GM23338 (cell line): Measurements from ENCODE around the gene TFEB. TPM values are rescaled to one million over a fixed set of nuclear protein-coding genes. Genes with fewer than 3 reads are reported as not detected.

ENCODE experiments used
- ATAC-seq: fragments of 200-7000 bp; cut with Tn5 transposase; 3 replicates; pipeline ENCODE4 v1.9.1; 2020
- DNase-seq: peaks from one replicate; pipeline ENCODE4 v3.0.0-alpha.2; 2015; ENCODE audit warnings: low spot score
- H2AFZ ChIP-seq: fragments of 200-600 bp; sonication (generic); 2 replicates; pipeline ENCODE4 v1.8.0; 2016; ENCODE audit warnings: antibody characterized with exemption, mild to moderate bottlenecking, moderate library complexity
- H3F3A ChIP-seq: fragments of 200-600 bp; sonication (generic); replicated peaks from 2 replicates; pipeline ENCODE4 v1.8.0; 2017; ENCODE audit warnings: antibody characterized with exemption, mixed run types, low read depth
- H3K27ac ChIP-seq: fragments of 200-600 bp; sonication (generic); 2 replicates; pipeline ENCODE4 v1.6.1; 2016; ENCODE audit warnings: low read depth
- H3K27me3 ChIP-seq: fragments of 200-600 bp; sonication (generic); 2 replicates; pipeline ENCODE4 v1.8.0; 2016; ENCODE audit warnings: mild to moderate bottlenecking, mixed run types, moderate library complexity; ENCODE audit not compliant: insufficient read depth
- H3K36me3 ChIP-seq: fragments of 200-600 bp; sonication (generic); 2 replicates; pipeline ENCODE4 v1.8.0; 2016; ENCODE audit warnings: mild to moderate bottlenecking; ENCODE audit not compliant: insufficient read depth
- H3K4me1 ChIP-seq: fragments of 200-600 bp; sonication (generic); 2 replicates; pipeline ENCODE4 v1.8.0; 2016; ENCODE audit warnings: mild to moderate bottlenecking, moderate library complexity; ENCODE audit not compliant: insufficient read depth
- H3K4me2 ChIP-seq: fragments of 200-600 bp; sonication (generic); 2 replicates; pipeline ENCODE4 v1.7.1; 2017; ENCODE audit warnings: mixed run types
- H3K4me3 ChIP-seq: fragments of 200-600 bp; sonication (generic); 2 replicates; pipeline ENCODE4 v1.6.1; 2016; ENCODE audit warnings: mixed run types
- H3K79me2 ChIP-seq: fragments of 200-600 bp; sonication (generic); replicated peaks from 2 replicates; pipeline ENCODE4 v1.8.0; 2017; ENCODE audit warnings: mild to moderate bottlenecking; ENCODE audit not compliant: insufficient read depth
- H3K9me2 ChIP-seq: fragments of 200-600 bp; sonication (generic); 2 replicates; pipeline ENCODE4 v1.8.0; 2017; ENCODE audit not compliant: insufficient read depth
- H4K20me1 ChIP-seq: fragments of 200-600 bp; sonication (generic); replicated peaks from 2 replicates; pipeline ENCODE4 v1.8.0; 2017; ENCODE audit warnings: mild to moderate bottlenecking; ENCODE audit not compliant: insufficient read depth
- H3K27ac Mint-ChIP-seq: 2 replicates; pipeline ENCODE4 v1.8.0; 2020; ENCODE audit warnings: inconsistent platforms, mild to moderate bottlenecking, moderate library complexity, mixed read lengths
- H3K27me3 Mint-ChIP-seq: 3 replicates; pipeline ENCODE4 v1.8.0; 2022; ENCODE audit warnings: low read depth, mild to moderate bottlenecking, moderate library complexity, mixed read lengths, inconsistent platforms; ENCODE audit not compliant: insufficient read depth, poor library complexity
- H3K36me3 Mint-ChIP-seq: 3 replicates; pipeline ENCODE4 v1.8.0; 2021; ENCODE audit warnings: low read depth, mild to moderate bottlenecking, inconsistent platforms, moderate library complexity, mixed read lengths
- H3K4me1 Mint-ChIP-seq: 3 replicates; pipeline ENCODE4 v1.8.0; 2020; ENCODE audit warnings: mild to moderate bottlenecking, inconsistent platforms, mixed read lengths
- H3K4me3 Mint-ChIP-seq: 3 replicates; pipeline ENCODE4 v1.8.0; 2021; ENCODE audit warnings: moderate library complexity, mild to moderate bottlenecking, inconsistent platforms, mixed read lengths
- H3K9me3 Mint-ChIP-seq: 3 replicates; pipeline ENCODE4 v1.8.0; 2020; ENCODE audit warnings: moderate library complexity, mild to moderate bottlenecking, inconsistent platforms, mixed read lengths
- CREB1 ChIP-seq: fragments of 250-450 bp; sonication (Bioruptor Pico); IDR thresholded peaks from 2 replicates; pipeline ENCODE4 v1.5.0; 2020; ENCODE audit warnings: low read depth, mild to moderate bottlenecking, moderate library complexity
- EZH2 ChIP-seq: fragments of 200-600 bp; sonication (generic); IDR thresholded peaks from one replicate; pipeline ENCODE4 v1.8.0; 2017; ENCODE audit warnings: antibody characterized with exemption, mild to moderate bottlenecking, low read depth; ENCODE audit not compliant: unreplicated experiment
- EZH2phosphoT487 ChIP-seq: fragments of 200-600 bp; sonication (generic); IDR thresholded peaks from one replicate; pipeline ENCODE4 v1.8.1; 2018; ENCODE audit warnings: antibody characterized with exemption; ENCODE audit not compliant: unreplicated experiment
- JUNB ChIP-seq: IDR thresholded peaks from one replicate; pipeline ENCODE4 v1.6.1; 2016; ENCODE audit warnings: antibody characterized with exemption; ENCODE audit not compliant: unreplicated experiment
- NANOG ChIP-seq: IDR thresholded peaks from 2 replicates; pipeline ENCODE4 v1.6.1; 2016; ENCODE audit warnings: antibody characterized with exemption, borderline replicate concordance
- POLR2AphosphoS5 ChIP-seq: IDR thresholded peaks from 2 replicates; pipeline ENCODE4 v1.6.1; 2016; ENCODE audit warnings: antibody characterized with exemption, low read depth
- STAT1 ChIP-seq: IDR thresholded peaks from one replicate; pipeline ENCODE4 v1.6.1; 2016; ENCODE audit warnings: antibody characterized with exemption; ENCODE audit not compliant: unreplicated experiment
- ZNF114 ChIP-seq: fragments of 250-450 bp; sonication (Bioruptor Pico); IDR thresholded peaks from 2 replicates; pipeline ENCODE4 v1.5.0; 2020; ENCODE audit warnings: mild to moderate bottlenecking, moderate library complexity
- ZNF331 ChIP-seq: fragments of 250-450 bp; sonication (Bioruptor Pico); IDR thresholded peaks from 2 replicates; pipeline ENCODE4 v1.5.0; 2020; ENCODE audit warnings: low read depth, mild to moderate bottlenecking, moderate library complexity
- polyA plus RNA-seq: library from polyadenylated mRNA; unstranded; fragments of >200 nt; fragmentation: Nextera tagmentation; extraction: Ambion mirVana; gene quantifications from 2 replicates; pipeline ENCODE4 v1.2.1, GENCODE V29; 2016
- total RNA-seq: library from RNA; depleted of rRNA; stranded (reverse); fragments of >200 nt; shearing (Covaris generic); gene quantifications from 2 replicates; pipeline ENCODE4 v1.2.3, GENCODE V29; 2014
- TF ChIP-seq, protein P1 (sequence below): fragments of 250-450 bp; sonication (Bioruptor Pico); IDR thresholded peaks from 2 replicates; pipeline ENCODE4 v1.5.0; 2020; ENCODE audit warnings: mild to moderate bottlenecking, moderate library complexity
- TF ChIP-seq, protein P2 (sequence below): IDR thresholded peaks from 2 replicates; pipeline ENCODE4 v1.6.1; 2016; ENCODE audit warnings: antibody characterized with exemption
- TF ChIP-seq, protein P3 (sequence below): IDR thresholded peaks from one replicate; pipeline ENCODE4 v1.6.1; 2018; ENCODE audit warnings: antibody characterized with exemption; ENCODE audit not compliant: unreplicated experiment
- TF ChIP-seq, protein P4 (sequence below), 2 experiments: fragments of 200-600 bp in 1 of 2; sonication (generic) in 1 of 2; conservative IDR thresholded peaks; 2 replicates each; pipeline versions ENCODE4 v1.5.1 to v1.6.1; 2016 to 2017; ENCODE audit warnings: antibody characterized with exemption in 2 of 2, low read depth in 2 of 2, mild to moderate bottlenecking in 2 of 2, moderate library complexity in 1 of 2

Gene TFEB
- total and polyA plus RNA-seq, 2 experiments from 2014 or later = 1.3 to 4.3 TPM

DNA sequence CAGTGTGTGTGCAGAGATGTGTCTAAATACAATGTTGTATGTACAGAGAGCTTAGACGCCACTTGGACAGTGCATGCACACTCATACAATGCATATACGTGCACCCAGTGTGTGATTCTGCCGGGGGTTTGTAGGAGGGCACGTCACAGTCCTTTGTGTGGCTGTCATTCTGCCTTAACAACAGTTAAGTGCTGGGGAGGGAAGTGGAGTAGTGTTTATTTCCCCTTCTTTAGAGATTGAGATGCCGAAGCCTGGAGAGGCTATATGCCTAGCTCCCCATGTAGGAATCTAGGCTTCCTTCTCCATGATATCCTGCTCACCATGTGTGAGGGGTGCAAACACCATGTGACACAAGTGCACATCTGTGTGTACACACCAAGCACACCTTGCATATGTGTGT is 59.0 kb downstream of the TFEB start:
- Histone ChIP-seq H3F3A (no peaks in the 10 kb centered on the region), H3K4me3 (no peak overlapping the region), H3K27me3 (no peaks in the 10 kb centered on the region), H2AFZ (no peak overlapping the region), H3K36me3 (no peaks in the 10 kb centered on the region), H3K9me2 (no peaks in the 10 kb centered on the region), H3K4me2 (no peak overlapping the region), H3K4me1 (peaks cover 20% of the 10 kb centered on the region), H3K79me2 (no peaks in the 10 kb centered on the region), H4K20me1 (no peaks in the 10 kb centered on the region), H3K27ac (no peak overlapping the region)
- Mint-ChIP-seq H3K36me3 (no peaks in the 10 kb centered on the region), H3K27ac (no peak overlapping the region), H3K27me3 (peaks cover 24% of the 10 kb centered on the region), H3K9me3 (no peaks in the 10 kb centered on the region), H3K4me3 (no peak overlapping the region; the same call in 2 of the 3 replicates), H3K4me1 (peaks cover 38% of the 10 kb centered on the region)
- no peak for ATAC-seq
- TF ChIP-seq EZH2 (no peak), CREB1 (no peak), EZH2phosphoT487 (no peak), STAT1 (no peak), ZNF114 (CRISPR knock-in tag) (no peak), POLR2AphosphoS5 (no peak), NANOG (no peak), ZNF331 (CRISPR knock-in tag) (no peak), JUNB (no peak)
- TF ChIP-seq, protein P1, sequence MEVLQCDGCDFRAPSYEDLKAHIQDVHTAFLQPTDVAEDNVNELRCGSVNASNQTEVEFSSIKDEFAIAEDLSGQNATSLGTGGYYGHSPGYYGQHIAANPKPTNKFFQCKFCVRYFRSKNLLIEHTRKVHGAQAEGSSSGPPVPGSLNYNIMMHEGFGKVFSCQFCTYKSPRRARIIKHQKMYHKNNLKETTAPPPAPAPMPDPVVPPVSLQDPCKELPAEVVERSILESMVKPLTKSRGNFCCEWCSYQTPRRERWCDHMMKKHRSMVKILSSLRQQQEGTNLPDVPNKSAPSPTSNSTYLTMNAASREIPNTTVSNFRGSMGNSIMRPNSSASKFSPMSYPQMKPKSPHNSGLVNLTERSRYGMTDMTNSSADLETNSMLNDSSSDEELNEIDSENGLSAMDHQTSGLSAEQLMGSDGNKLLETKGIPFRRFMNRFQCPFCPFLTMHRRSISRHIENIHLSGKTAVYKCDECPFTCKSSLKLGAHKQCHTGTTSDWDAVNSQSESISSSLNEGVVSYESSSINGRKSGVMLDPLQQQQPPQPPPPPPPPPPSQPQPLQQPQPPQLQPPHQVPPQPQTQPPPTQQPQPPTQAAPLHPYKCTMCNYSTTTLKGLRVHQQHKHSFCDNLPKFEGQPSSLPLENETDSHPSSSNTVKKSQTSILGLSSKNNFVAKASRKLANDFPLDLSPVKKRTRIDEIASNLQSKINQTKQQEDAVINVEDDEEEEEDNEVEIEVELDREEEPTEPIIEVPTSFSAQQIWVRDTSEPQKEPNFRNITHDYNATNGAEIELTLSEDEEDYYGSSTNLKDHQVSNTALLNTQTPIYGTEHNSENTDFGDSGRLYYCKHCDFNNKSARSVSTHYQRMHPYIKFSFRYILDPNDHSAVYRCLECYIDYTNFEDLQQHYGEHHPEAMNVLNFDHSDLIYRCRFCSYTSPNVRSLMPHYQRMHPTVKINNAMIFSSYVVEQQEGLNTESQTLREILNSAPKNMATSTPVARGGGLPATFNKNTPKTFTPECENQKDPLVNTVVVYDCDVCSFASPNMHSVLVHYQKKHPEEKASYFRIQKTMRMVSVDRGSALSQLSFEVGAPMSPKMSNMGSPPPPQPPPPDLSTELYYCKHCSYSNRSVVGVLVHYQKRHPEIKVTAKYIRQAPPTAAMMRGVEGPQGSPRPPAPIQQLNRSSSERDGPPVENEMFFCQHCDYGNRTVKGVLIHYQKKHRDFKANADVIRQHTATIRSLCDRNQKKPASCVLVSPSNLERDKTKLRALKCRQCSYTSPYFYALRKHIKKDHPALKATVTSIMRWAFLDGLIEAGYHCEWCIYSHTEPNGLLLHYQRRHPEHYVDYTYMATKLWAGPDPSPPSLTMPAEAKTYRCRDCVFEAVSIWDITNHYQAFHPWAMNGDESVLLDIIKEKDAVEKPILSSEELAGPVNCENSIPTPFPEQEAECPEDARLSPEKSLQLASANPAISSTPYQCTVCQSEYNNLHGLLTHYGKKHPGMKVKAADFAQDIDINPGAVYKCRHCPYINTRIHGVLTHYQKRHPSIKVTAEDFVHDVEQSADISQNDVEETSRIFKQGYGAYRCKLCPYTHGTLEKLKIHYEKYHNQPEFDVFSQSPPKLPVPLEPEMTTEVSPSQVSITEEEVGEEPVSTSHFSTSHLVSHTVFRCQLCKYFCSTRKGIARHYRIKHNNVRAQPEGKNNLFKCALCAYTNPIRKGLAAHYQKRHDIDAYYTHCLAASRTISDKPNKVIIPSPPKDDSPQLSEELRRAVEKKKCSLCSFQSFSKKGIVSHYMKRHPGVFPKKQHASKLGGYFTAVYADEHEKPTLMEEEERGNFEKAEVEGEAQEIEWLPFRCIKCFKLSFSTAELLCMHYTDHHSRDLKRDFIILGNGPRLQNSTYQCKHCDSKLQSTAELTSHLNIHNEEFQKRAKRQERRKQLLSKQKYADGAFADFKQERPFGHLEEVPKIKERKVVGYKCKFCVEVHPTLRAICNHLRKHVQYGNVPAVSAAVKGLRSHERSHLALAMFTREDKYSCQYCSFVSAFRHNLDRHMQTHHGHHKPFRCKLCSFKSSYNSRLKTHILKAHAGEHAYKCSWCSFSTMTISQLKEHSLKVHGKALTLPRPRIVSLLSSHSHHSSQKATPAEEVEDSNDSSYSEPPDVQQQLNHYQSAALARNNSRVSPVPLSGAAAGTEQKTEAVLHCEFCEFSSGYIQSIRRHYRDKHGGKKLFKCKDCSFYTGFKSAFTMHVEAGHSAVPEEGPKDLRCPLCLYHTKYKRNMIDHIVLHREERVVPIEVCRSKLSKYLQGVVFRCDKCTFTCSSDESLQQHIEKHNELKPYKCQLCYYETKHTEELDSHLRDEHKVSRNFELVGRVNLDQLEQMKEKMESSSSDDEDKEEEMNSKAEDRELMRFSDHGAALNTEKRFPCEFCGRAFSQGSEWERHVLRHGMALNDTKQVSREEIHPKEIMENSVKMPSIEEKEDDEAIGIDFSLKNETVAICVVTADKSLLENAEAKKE (CRISPR knock-in tag) = no peak
- TF ChIP-seq, protein P2, sequence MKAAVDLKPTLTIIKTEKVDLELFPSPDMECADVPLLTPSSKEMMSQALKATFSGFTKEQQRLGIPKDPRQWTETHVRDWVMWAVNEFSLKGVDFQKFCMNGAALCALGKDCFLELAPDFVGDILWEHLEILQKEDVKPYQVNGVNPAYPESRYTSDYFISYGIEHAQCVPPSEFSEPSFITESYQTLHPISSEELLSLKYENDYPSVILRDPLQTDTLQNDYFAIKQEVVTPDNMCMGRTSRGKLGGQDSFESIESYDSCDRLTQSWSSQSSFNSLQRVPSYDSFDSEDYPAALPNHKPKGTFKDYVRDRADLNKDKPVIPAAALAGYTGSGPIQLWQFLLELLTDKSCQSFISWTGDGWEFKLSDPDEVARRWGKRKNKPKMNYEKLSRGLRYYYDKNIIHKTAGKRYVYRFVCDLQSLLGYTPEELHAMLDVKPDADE = no peak
- TF ChIP-seq, protein P3, sequence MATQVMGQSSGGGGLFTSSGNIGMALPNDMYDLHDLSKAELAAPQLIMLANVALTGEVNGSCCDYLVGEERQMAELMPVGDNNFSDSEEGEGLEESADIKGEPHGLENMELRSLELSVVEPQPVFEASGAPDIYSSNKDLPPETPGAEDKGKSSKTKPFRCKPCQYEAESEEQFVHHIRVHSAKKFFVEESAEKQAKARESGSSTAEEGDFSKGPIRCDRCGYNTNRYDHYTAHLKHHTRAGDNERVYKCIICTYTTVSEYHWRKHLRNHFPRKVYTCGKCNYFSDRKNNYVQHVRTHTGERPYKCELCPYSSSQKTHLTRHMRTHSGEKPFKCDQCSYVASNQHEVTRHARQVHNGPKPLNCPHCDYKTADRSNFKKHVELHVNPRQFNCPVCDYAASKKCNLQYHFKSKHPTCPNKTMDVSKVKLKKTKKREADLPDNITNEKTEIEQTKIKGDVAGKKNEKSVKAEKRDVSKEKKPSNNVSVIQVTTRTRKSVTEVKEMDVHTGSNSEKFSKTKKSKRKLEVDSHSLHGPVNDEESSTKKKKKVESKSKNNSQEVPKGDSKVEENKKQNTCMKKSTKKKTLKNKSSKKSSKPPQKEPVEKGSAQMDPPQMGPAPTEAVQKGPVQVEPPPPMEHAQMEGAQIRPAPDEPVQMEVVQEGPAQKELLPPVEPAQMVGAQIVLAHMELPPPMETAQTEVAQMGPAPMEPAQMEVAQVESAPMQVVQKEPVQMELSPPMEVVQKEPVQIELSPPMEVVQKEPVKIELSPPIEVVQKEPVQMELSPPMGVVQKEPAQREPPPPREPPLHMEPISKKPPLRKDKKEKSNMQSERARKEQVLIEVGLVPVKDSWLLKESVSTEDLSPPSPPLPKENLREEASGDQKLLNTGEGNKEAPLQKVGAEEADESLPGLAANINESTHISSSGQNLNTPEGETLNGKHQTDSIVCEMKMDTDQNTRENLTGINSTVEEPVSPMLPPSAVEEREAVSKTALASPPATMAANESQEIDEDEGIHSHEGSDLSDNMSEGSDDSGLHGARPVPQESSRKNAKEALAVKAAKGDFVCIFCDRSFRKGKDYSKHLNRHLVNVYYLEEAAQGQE = no peak
- TF ChIP-seq, protein P4, sequence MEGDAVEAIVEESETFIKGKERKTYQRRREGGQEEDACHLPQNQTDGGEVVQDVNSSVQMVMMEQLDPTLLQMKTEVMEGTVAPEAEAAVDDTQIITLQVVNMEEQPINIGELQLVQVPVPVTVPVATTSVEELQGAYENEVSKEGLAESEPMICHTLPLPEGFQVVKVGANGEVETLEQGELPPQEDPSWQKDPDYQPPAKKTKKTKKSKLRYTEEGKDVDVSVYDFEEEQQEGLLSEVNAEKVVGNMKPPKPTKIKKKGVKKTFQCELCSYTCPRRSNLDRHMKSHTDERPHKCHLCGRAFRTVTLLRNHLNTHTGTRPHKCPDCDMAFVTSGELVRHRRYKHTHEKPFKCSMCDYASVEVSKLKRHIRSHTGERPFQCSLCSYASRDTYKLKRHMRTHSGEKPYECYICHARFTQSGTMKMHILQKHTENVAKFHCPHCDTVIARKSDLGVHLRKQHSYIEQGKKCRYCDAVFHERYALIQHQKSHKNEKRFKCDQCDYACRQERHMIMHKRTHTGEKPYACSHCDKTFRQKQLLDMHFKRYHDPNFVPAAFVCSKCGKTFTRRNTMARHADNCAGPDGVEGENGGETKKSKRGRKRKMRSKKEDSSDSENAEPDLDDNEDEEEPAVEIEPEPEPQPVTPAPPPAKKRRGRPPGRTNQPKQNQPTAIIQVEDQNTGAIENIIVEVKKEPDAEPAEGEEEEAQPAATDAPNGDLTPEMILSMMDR (conservative IDR thresholded peaks at IDR 0.05; ENCODE audit: low read depth in 2 of 2) = no peak
- no peak for DNase-seq
